HG02970 (cell line): ENCODE results near the gene IQCM.
"Not testable (repeated sequence)": the region's sequence is repeated elsewhere in the genome, so short reads cannot be mapped to it uniquely, and the experiment has no call there.

Experiments
- ATAC-seq: cut with Tn5 transposase; IDR thresholded peaks from one replicate; pipeline ENCODE4 v1.9.1; 2021; ENCODE audit warnings: mild to moderate bottlenecking, moderate library complexity, moderate number of reproducible peaks; ENCODE audit not compliant: unreplicated experiment, low FRiP score

IQCM gene

DNA sequence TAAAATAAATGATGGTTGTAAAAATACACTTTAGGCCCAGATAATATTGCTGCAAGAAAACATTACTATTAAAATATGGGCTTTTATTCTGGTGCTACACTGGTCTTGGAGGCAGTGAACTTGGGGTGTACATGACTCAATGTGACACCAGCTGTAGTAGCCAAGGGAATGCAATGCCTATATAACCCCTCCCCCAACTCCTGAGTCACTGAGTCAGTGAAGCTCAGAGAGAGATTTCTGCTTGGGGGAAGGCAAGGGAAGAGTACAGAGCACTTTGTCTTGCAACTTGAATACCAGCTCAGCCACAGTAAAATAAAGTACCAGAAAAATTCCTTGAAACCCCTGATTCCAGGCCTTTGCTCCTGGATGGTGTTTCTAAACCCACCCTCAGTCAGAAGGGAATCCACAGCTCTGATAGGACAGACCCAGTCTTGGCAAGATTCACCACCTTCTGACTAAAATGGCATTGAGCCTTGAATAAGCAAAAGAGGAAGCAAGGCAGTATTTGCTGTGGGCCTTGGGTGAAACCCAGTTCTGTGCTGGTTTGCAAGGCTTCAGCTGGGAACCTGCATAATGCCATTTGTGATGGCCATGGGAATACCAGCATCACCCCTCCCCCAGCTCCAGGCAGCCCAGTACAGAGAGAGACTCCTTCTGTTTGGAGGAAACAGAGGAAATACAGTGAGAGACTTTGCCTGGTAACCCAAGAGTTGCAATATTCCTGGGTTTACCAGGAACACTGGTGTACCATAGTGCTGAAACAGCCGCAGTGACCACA, 209.9 kb downstream of the IQCM start:
- no peak for ATAC-seq

- ATAC-seq: no peak
Measured at GRCh38 chr4:149604827-149605226, 210.8 kb downstream of the IQCM start.

GRCh38 chr4:149595500-149595899, 220.1 kb downstream of the IQCM start:
- ATAC-seq: no peak

DNA sequence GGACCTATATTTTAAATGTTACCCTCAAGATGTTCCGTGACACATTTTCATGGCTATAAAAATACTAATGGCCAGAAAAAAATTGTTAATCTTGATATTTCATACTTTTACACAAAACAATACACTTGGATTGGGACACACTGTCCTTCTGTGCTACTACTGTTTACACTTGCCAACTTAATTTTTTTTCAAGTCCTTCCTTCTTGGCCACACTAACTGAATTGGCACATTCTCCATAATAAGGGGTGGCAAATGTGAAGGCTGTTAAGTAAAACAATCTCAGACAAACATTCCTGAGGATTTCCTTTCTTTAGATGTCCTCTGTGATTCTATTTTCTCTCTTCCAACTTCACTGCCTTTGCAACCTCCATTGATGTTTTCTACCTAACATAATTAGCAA, 225.8 kb downstream of the IQCM start:
- ATAC-seq: no peak

- no peak for ATAC-seq
Measured at GRCh38 chr4:149584722-149585121, 230.9 kb downstream of the IQCM start.

GRCh38 chr4:149574971-149575370, 240.7 kb downstream of the IQCM start:
- no peak for ATAC-seq

DNA sequence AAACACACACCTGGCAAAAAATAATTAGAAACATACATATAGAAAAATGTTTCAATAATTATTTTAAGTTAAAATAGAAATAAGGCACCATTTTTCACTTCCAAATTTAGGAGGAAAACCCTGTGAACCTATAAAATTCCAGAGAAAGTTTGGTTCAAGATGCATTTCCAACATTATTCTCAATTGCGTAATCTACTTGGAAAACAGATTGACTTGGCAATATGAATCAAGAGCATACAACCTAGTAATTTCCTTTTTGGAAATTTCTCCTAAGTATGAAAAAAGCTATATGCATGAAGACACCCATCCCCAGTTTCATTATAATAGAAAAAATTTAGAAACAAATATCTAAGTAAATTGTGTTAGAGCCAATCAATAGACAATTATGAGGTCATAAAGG, 242.9 kb downstream of the IQCM start:
- ATAC-seq: no peak

DNA sequence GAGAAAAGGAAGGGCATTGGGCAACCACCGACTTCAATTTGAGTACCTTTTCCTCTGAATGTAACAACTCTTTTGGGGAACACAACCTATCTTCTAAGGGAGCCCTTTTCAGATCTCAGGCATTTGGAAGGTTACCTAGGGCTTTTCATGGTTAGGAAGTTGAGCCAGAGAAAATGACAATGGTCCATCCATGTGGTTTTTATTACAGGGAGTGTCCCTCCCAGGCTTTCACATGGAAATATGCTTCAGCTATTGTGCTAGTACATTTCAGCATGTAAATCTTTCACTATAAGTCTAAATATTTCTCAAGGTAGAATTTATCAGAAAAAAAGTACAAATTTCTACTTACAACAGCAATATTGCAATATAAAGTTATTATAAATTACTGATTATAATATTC, 259.8 kb downstream of the IQCM start:
- no peak for ATAC-seq

GRCh38 chr4:149555146-149555545, 260.5 kb downstream of the IQCM start:
- no peak for ATAC-seq

- no peak for ATAC-seq
Measured at GRCh38 chr4:149553959-149554520, 261.6 kb downstream of the IQCM start.

DNA sequence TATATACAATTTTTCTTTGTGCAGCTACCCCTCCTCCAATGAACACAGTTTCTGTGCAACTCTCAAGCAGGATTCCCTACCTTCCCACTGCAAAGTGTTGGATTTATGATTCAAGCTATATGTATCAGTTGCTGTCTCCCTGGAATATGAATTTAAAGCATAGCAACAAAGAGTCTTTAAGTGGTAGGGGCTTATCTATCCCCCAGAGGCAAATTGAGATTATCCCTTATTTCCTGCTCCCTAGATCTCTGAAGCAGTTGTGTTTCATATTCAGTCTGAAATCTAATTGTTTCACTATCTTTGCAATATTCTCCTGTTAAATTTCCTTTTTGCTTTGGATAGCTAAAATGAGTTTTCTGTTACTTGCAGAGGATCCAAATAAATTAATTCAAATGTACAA, 263.0 kb downstream of the IQCM start:
- ATAC-seq: no peak

DNA sequence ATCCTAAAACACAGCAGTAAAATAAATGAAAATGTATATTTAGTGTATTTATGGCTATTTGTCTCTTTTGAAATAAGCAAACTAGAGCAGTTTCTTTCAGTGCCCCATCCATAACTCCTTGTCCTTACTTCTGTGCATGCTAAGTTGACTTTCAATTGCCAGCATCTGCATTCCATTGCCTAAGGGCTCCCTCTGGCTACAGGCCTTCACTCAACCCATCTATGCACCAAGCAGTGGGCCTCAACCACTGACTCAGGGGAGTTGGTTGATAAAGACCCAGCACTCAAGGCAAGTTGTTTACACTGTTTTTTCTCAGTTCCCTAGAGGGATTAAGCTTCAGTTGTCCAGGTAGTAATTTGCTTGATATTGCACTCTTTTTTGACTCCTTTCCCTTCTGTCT, 265.7 kb downstream of the IQCM start:
- ATAC-seq: no peak

DNA sequence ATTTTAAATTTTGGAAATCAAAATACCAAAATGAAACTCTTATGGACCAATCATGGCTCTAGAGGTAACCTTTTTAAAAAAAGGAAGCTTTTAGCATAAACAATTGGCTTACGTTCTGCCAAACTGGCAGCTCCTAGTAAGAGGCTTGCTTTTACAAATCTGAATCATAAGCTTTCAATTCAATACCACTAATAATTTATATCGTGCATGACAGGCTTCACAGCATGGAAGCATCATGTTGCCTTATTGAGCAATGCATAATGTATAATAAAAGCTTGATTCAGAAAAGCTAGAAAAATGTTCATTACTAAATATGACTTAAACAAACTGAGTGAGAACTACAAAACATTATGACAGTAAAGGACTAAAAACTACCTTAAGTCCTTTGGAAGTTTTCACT, 280.9 kb downstream of the IQCM start:
- ATAC-seq: no peak

GRCh38 chr4:149531861-149532260, 283.8 kb downstream of the IQCM start:
- no peak for ATAC-seq

DNA sequence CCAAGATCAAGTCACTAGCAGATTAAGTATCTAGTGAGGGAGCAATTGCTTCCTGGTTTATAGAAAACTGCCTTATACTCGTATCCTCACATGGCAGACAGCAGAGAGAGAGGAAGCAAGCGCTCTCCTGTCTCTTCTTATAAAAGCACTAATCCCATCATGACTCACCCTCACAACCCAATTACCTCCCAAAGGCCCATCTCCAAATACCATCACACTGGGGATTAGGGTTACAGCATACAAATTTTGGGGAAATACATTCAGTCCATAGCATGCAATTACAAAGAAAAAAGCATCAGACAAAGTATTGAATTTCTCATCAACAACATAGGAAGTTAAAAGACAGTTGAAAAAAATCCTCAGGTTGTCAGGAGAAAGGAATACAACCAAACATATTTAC, 292.6 kb downstream of the IQCM start:
- no peak for ATAC-seq

- ATAC-seq: no peak
Measured at GRCh38 chr4:149521611-149522425, 293.8 kb downstream of the IQCM start.

DNA sequence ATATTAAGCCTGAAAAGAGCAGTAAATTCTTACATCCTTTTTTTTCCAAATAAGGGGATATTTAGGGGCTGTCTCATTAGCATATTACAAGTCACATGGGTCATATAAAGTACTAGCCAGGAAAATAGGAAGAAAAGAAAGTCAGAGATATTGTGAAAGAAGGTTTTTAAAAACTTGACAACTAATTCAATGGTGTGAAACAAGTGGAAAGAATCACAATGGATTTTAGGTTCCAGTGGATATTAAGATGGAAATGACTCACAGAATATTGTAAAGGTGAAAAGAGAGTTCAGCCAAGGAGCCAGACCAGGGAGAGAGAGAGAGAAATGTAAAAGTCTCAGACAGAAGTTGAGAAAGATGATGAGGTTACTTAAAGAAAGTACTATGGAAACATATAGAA, 297.2 kb downstream of the IQCM start:
- ATAC-seq: no peak

GRCh38 chr4:149513081-149513480, 302.6 kb downstream of the IQCM start:
- ATAC-seq: no peak

- no peak for ATAC-seq
Measured at GRCh38 chr4:149512501-149512900, 303.1 kb downstream of the IQCM start.

GRCh38 chr4:149511558-149512298, 303.9 kb downstream of the IQCM start:
- no peak for ATAC-seq

DNA sequence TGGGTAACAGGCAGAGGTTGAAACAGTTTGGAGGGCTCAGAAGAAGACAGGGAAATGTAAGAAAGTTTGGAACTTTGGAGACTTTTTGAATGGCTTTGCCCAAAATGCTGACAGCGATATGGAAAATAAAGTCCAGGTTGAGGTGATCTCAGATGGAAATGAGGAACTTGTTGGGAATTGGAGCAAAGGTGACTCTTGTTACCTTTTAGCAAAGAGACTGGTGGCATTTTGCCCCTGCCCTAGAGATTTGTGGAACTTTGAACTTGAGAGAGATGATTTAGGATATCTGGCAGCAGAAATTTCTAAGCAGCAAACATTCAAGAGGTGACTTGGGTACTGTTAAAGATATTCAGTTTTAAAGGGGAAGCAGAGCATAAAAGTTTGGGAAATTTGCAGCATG, 308.3 kb downstream of the IQCM start:
- ATAC-seq: not testable (repeated sequence)
